ENCODE results near the gene SLC25A3. TPM values are rescaled to one million over a fixed set of nuclear protein-coding genes. Genes with fewer than 3 reads are reported as not detected.
"Not testable (repeated sequence)": the region's sequence is repeated elsewhere in the genome, so short reads cannot be mapped to it uniquely, and the experiment has no call there.

The SLC25A3 gene
- total RNA-seq, 6 donors from 2014 or later: 185 to 483 (median 347) TPM

DNA sequence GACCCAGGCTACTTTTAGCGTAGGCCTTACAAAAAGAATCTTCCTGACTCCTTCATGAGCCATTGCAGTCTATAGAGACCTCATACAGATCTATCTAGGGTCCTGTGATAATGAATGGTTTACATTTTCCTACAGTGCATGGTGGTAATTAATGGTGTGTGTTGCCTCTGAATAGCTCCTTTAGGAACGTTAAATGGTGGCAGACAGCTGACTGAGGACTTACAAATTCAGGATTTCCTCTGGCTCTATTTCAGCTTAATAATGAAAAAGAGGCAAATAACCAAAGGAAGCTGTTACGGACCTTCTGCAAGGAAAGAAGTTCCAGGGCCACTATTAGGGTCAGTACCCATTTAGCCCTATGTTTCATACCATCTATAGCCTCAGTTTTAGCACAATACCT is 46.0 kb downstream of the SLC25A3 start:
- no peak for DNase-seq
- ATAC-seq (ENCODE audit: low FRiP score in 2 of 2): no peak
- Histone ChIP-seq H3K27ac (no peak overlapping the region), H3K9me3 (no peaks in the 10 kb centered on the region), H3K4me1 (peaks cover 11 to 30% (median 12%) of the 10 kb centered on the region in 4 donors), H3K36me3 (no peaks in the 10 kb centered on the region), H3K27me3 (no peaks in the 10 kb centered on the region), H3K4me3 (no peak overlapping the region)
- no peak for TF ChIP-seq EP300 (IDR thresholded peaks at IDR 0.05)
- no peak for TF ChIP-seq POLR2AphosphoS5 (IDR thresholded peaks at IDR 0.05)
- TF ChIP-seq, protein P1, sequence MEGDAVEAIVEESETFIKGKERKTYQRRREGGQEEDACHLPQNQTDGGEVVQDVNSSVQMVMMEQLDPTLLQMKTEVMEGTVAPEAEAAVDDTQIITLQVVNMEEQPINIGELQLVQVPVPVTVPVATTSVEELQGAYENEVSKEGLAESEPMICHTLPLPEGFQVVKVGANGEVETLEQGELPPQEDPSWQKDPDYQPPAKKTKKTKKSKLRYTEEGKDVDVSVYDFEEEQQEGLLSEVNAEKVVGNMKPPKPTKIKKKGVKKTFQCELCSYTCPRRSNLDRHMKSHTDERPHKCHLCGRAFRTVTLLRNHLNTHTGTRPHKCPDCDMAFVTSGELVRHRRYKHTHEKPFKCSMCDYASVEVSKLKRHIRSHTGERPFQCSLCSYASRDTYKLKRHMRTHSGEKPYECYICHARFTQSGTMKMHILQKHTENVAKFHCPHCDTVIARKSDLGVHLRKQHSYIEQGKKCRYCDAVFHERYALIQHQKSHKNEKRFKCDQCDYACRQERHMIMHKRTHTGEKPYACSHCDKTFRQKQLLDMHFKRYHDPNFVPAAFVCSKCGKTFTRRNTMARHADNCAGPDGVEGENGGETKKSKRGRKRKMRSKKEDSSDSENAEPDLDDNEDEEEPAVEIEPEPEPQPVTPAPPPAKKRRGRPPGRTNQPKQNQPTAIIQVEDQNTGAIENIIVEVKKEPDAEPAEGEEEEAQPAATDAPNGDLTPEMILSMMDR (IDR thresholded peaks at IDR 0.05): no peak
- no peak for TF ChIP-seq POLR2A (IDR thresholded peaks at IDR 0.05)
- WGBS, 2 donors: 53 to 54% methylated on average over 3 of the region's 3 CpGs

DNA sequence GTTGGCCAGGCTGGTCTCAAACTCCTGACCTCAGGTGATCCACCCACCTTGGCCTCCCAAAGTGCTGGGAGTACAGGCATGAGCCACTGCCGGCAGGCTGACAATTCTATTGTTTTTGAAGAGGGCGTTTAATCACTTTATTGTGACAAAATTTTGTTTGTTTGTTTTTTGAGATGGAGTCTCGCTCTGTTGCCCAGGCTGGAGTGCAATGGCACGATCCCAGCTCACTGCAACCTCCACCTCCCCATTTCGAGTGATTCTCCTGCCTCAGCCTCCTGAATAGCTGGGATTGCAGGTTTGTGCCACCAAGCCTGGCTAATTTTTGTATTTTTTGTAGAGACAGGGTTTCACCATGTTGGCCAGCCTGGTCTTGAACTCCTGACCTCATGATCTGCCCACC is 49.3 kb downstream of the SLC25A3 start:
- not testable (repeated sequence) for H3K27me3 ChIP-seq; H3K4me3 ChIP-seq; H3K27ac ChIP-seq; H3K9me3 ChIP-seq; ATAC-seq (ENCODE audit: low FRiP score in 2 of 2); DNase-seq; H3K36me3 ChIP-seq
- WGBS, 2 donors: 95 to 96% methylated on average over 5 of the region's 5 CpGs
- peaks cover 11 to 36% (median 19%) of the 10 kb centered on the region in 4 donors for H3K4me1 ChIP-seq

DNA sequence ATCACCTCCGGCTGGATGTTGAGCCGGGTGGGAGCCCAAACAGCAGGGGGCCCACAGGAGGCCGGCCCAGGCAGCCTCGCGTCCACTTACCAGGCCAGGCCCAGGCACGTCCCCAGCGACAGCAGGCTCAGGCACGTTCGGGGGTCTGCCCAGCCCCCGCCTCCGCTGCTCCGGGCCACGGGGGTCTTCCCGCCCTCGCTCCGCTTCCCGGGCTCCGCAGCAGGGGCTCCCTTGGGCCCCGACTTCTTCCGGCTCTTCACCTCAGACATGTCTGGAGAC is 50.9 kb downstream of the SLC25A3 start:
- 0% methylated on average over 3 to 20 of the region's 20 CpGs for WGBS, 2 donors
- no peaks in the 10 kb centered on the region for H3K9me3 ChIP-seq

DNA sequence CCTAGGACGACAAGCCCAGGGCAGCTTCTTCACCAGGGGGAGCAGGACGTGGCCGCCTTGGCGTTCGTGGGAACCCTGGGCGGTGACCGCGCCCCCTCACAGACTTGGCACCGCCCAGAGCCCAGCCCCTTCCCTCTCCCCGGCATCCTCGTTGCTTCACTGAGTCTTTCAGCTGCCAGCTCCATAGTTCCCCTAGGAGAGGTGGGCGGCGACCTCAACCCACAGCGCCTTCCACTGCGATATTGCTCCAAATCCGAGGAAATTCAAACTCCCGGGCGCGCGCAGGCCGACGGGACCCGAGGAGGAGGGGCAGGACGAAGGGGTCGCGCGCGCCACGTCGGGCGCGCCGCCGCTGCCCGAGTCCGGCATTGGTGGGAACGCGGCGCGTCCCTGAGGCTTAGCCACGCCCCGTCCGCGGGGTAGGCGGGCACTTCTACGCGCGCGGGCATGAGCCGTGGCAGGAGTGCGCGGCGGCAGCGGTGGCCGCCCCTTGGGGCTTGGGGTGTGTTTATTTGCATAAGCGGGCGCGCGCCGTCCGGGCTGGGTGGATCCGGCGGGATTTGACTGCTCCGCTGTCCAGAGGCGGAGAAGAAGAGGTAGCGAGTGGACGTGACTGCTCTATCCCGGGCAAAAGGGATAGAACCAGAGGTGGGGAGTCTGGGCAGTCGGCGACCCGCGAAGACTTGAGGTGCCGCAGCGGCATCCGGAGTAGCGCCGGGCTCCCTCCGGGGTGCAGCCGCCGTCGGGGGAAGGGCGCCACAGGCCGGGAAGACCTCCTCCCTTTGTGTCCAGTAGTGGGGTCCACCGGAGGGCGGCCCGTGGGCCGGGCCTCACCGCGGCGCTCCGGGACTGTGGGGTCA is 51.5 kb downstream of the SLC25A3 start, which contains the start of the genes APAF1 and IKBIP:
TSS of gene APAF1 (plus strand) at position 579 of the 860 bp plus-strand sequence. CDS start 3,070 bp downstream, outside the sequence.
TSS of gene IKBIP (minus strand) at position 77 of the 860 bp plus-strand sequence. CDS start 87 bp downstream, outside the sequence.
- Histone ChIP-seq H3K27me3 (no peaks in the 10 kb centered on the region), H3K4me1 (peaks cover 7 to 27% (median 16%) of the 10 kb centered on the region in 4 donors)
- peak; percentile 98 to 99 for ATAC-seq (ENCODE audit: low FRiP score in 2 of 2)

More for the DNA sequence above, 50.9 kb downstream of the SLC25A3 start:
- Histone ChIP-seq H3K27ac (peak overlapping the region; percentile 86 to 96 (median 95)), H3K4me1 (peaks cover 7 to 27% (median 16%) of the 10 kb centered on the region in 4 donors), H3K36me3 (peaks cover 2 to 12% (median 2%) of the 10 kb centered on the region in 4 donors), H3K4me3 (peak overlapping the region; percentile 78 to 98 (median 88)), H3K27me3 (no peaks in the 10 kb centered on the region)
- peak in 1 of 2 donors; percentile 34 for DNase-seq
- TF ChIP-seq, protein P1 (IDR thresholded peaks at IDR 0.05): peak in 2 of 6 experiments; percentile 10 to 24
- TF ChIP-seq POLR2AphosphoS5 (IDR thresholded peaks at IDR 0.05): no peak
- no peak for TF ChIP-seq EP300 (IDR thresholded peaks at IDR 0.05)
- no peak for TF ChIP-seq POLR2A (IDR thresholded peaks at IDR 0.05)
- ATAC-seq (ENCODE audit: low FRiP score in 2 of 2): peak; percentile 27 to 46

More for the DNA sequence above, 51.5 kb downstream of the SLC25A3 start, which contains the start of the genes APAF1 and IKBIP:
- peak; percentile 99 to 100 for DNase-seq
- 0% methylated on average over 40 to 46 of the region's 91 CpGs for WGBS, 2 donors
- TF ChIP-seq POLR2A (IDR thresholded peaks at IDR 0.05): peak; percentile 74 to 86 (median 82)
- TF ChIP-seq POLR2AphosphoS5 (IDR thresholded peaks at IDR 0.05): peak; percentile 69 to 87
- TF ChIP-seq, protein P1 (IDR thresholded peaks at IDR 0.05): peak in 1 of 6 experiments; percentile 20
- TF ChIP-seq EP300 (IDR thresholded peaks at IDR 0.05): no peak
- no peaks in the 10 kb centered on the region for H3K9me3 ChIP-seq
- H3K4me3 ChIP-seq: peak within 1 kb of the TSS; percentile 78 to 99 (median 88)
- peaks cover 6 to 17% (median 8%) of the 10 kb centered on the region in 4 donors for H3K36me3 ChIP-seq
- peak within 1 kb of the TSS; percentile 86 to 96 (median 95) for H3K27ac ChIP-seq
